NCI-H460 (cell line): ENCODE data around the gene SND1. TPM values are rescaled to one million over a fixed set of nuclear protein-coding genes. Genes with fewer than 3 reads are reported as not detected.

Source experiments
- DNase-seq: peaks from one replicate; pipeline ENCODE4 v3.0.0-alpha.2; 2016; ENCODE audit warnings: low read depth; ENCODE audit errors: extremely low read depth
- total RNA-seq: library from RNA; depleted of rRNA; stranded (reverse); fragments of >200 nt; shearing (Covaris generic); gene quantifications from 2 replicates; pipeline ENCODE4 v1.2.3, GENCODE V29; 2014

Gene SND1
- total RNA-seq, 1 experiment from 2014 or later = 193 TPM

- DNase-seq = no peak
Measured at GRCh38 chr7:127920787-127921438, 268.9 kb downstream of the SND1 start.

- no peak for DNase-seq
Measured at GRCh38 chr7:127922656-127923055, 270.7 kb downstream of the SND1 start.

- DNase-seq = no peak
Measured at GRCh38 chr7:127924874-127925273, 272.9 kb downstream of the SND1 start.

GRCh38 chr7:127927348-127927696, 275.3 kb downstream of the SND1 start:
- DNase-seq = no peak

GRCh38 chr7:127928222-127928621, 276.2 kb downstream of the SND1 start:
- DNase-seq = no peak

- DNase-seq = no peak
Measured at GRCh38 chr7:127928852-127929251, 276.9 kb downstream of the SND1 start.

GRCh38 chr7:127930341-127931328, 278.6 kb downstream of the SND1 start:
- DNase-seq = no peak

- DNase-seq = no peak
Measured at GRCh38 chr7:127932076-127932475, 280.1 kb downstream of the SND1 start.

- DNase-seq = no peak
Measured at GRCh38 chr7:127932496-127932895, 280.5 kb downstream of the SND1 start.

GRCh38 chr7:127933146-127933545, 281.2 kb downstream of the SND1 start:
- DNase-seq = no peak

- DNase-seq = no peak
Measured at GRCh38 chr7:127934711-127935110, 282.7 kb downstream of the SND1 start.

- DNase-seq = no peak
Measured at GRCh38 chr7:127935847-127936376, 283.9 kb downstream of the SND1 start.

GRCh38 chr7:127937066-127937680, 285.2 kb downstream of the SND1 start:
- no peak for DNase-seq

GRCh38 chr7:127938588-127938987, 286.6 kb downstream of the SND1 start:
- peak; percentile 7 for DNase-seq

- no peak for DNase-seq
Measured at GRCh38 chr7:127940381-127941160, 288.6 kb downstream of the SND1 start.

- DNase-seq = no peak
Measured at GRCh38 chr7:127941476-127942210, 289.6 kb downstream of the SND1 start.

GRCh38 chr7:127943541-127944521, 291.8 kb downstream of the SND1 start:
- DNase-seq = no peak

- DNase-seq = no peak
Measured at GRCh38 chr7:127946111-127946510, 294.1 kb downstream of the SND1 start.

GRCh38 chr7:127946847-127947246, 294.9 kb downstream of the SND1 start:
- no peak for DNase-seq
